A549 (cell line): ENCODE measurements around the gene BANP. TPM values are rescaled to one million over a fixed set of nuclear protein-coding genes. Genes with fewer than 3 reads are reported as not detected.

Source experiments
- ATAC-seq, 2 experiments: fragments of 200-7000 bp in 1 of 2; fragments of >200 bp in 1 of 2; cut with Nextera tagmentation in 1 of 2; cut with Tn5 transposase in 1 of 2; 3 replicates each; pipeline versions ENCODE4 v1.8.0 to v1.9.1; 2018 to 2020; ENCODE audit warnings: mild to moderate bottlenecking in 1 of 2, moderate library complexity in 1 of 2
- CTCF ChIA-PET: fragments of 300-600 bp; sonication (Branson Sonifier 250); formaldehyde crosslinking; extraction: SDS; loops from one replicate; lab custom pipeline; 2021; ENCODE audit warnings: antibody characterized with exemption, inconsistent platforms; lab: Yijun Ruan, JAX
- POLR2A ChIA-PET: fragments of 350-600 bp; formaldehyde crosslinking; extraction: SDS; loops from one replicate; lab custom pipeline; 2021; ENCODE audit warnings: antibody characterized with exemption, inconsistent platforms; lab: Yijun Ruan, JAX
- DNase-seq, 2 experiments: peaks; one replicate each; pipeline versions ENCODE4 v3.0.0 to v3.0.0-alpha.2; 2011 to 2016; ENCODE audit warnings: low read depth in 1 of 2, low spot score in 1 of 2
- FAIRE-seq: peaks from 2 replicates; lab custom pipeline; 2011; peaks lifted over from hg19 to GRCh38; lab: Jason Lieb, UNC
- H3K27ac ChIP-seq, 2 experiments: fragments of >200 bp; sonication (Bioruptor Twin); formaldehyde crosslinking; 3 replicates each; pipeline ENCODE4 v1.5.1; 2016 to 2017
- H3K4me1 ChIP-seq: fragments of >200 bp; sonication (Bioruptor Twin); formaldehyde crosslinking; 3 replicates; pipeline ENCODE4 v1.6.1; 2016
- H3K4me2 ChIP-seq: fragments of >200 bp; sonication (Bioruptor Twin); formaldehyde crosslinking; 3 replicates; pipeline ENCODE4 v1.6.1; 2016
- H3K4me3 ChIP-seq: fragments of >200 bp; sonication (Bioruptor Twin); formaldehyde crosslinking; 3 replicates; pipeline ENCODE4 v1.5.1; 2016
- H3K9me3 ChIP-seq: fragments of >200 bp; sonication (Bioruptor Twin); formaldehyde crosslinking; 3 replicates; pipeline ENCODE4 v1.6.1; 2016
- ATOH8 ChIP-seq: fragments of 250-450 bp; sonication (Bioruptor Pico); IDR thresholded peaks from 2 replicates; pipeline ENCODE4 v1.5.0; 2020; ENCODE audit warnings: low read depth, mild to moderate bottlenecking, moderate library complexity
- CEBPB ChIP-seq, 2 experiments: fragments of >200 bp in 1 of 2; sonication (Bioruptor Twin) in 1 of 2; formaldehyde crosslinking in 1 of 2; IDR thresholded peaks; 2 replicates each; pipeline ENCODE4 v1.6.1; 2012 to 2016
- CHD4 ChIP-seq: fragments of 200-600 bp; sonication (generic); IDR thresholded peaks from 2 replicates; pipeline ENCODE4 v1.6.1; 2016; ENCODE audit warnings: antibody characterized with exemption, mild to moderate bottlenecking, borderline replicate concordance
- EP300 ChIP-seq, 2 experiments: fragments of >200 bp; sonication (Bioruptor Twin); formaldehyde crosslinking; IDR thresholded peaks; 2 replicates in 1 of 2; 3 replicates in 1 of 2; pipeline ENCODE4 v1.6.1; 2016 to 2017
- GATA3 ChIP-seq: IDR thresholded peaks from 2 replicates; pipeline ENCODE4 v1.6.1; 2012; ENCODE audit warnings: borderline replicate concordance
- HMGXB4 ChIP-seq: fragments of 250-450 bp; sonication (Bioruptor Pico); IDR thresholded peaks from 2 replicates; pipeline ENCODE4 v1.5.0; 2021; ENCODE audit warnings: mild to moderate bottlenecking, moderate library complexity, borderline replicate concordance
- HOXB5 ChIP-seq: fragments of 250-450 bp; sonication (Bioruptor Pico); IDR thresholded peaks from 2 replicates; pipeline ENCODE4 v1.5.0; 2020; ENCODE audit warnings: mild to moderate bottlenecking, moderate library complexity
- JUN ChIP-seq, 2 experiments: fragments of >200 bp; sonication (Bioruptor Twin); formaldehyde crosslinking; IDR thresholded peaks; 2 replicates in 1 of 2; 3 replicates in 1 of 2; pipeline ENCODE4 v1.6.1; 2016 to 2017
- KDM1A ChIP-seq: fragments of 200-600 bp; sonication (generic); IDR thresholded peaks from 2 replicates; pipeline ENCODE4 v1.6.1; 2016; ENCODE audit warnings: low read depth, mild to moderate bottlenecking
- POLR2AphosphoS2 ChIP-seq: conservative IDR thresholded peaks from 2 replicates; pipeline ENCODE4 v1.6.1; 2012; ENCODE audit warnings: low read length, improper control_type of control experiment, inconsistent platforms
- RARB ChIP-seq: fragments of 250-450 bp; sonication (Bioruptor Pico); IDR thresholded peaks from 2 replicates; pipeline ENCODE4 v1.8.0; 2021; ENCODE audit warnings: mild to moderate bottlenecking, moderate library complexity
- RCOR1 ChIP-seq: fragments of 150-350 bp; IDR thresholded peaks from 2 replicates; pipeline ENCODE4 v1.6.1; 2014; ENCODE audit warnings: antibody characterized with exemption, low read length, low read depth
- REST ChIP-seq: fragments of 200-600 bp; sonication (generic); IDR thresholded peaks from 2 replicates; pipeline ENCODE4 v1.6.1; 2016; ENCODE audit warnings: antibody characterized with exemption, mild to moderate bottlenecking, moderate library complexity
- TP53 ChIP-seq: fragments of 250-450 bp; sonication (Bioruptor Pico); IDR thresholded peaks from 2 replicates; pipeline ENCODE4 v1.5.0; 2021; ENCODE audit warnings: mild to moderate bottlenecking, moderate library complexity
- WGBS: methylation state at CpG from one replicate; pipeline ENCODE4 v1.1.6; 2017; ENCODE audit errors: missing lambda C conversion rate; 5-methylcytosine and 5-hydroxymethylcytosine counted together
- polyA plus RNA-seq, 4 experiments: library from polyadenylated mRNA; depleted of rRNA in 3 of 4; stranded (reverse); fragments of >200 nt; fragmentation: RNase III in 1 of 4; extraction: RNeasy Plus Mini Kit Qiagen cat#74134 plus additional on column Dnase treatment in 1 of 4; gene quantifications; 2 replicates in 3 of 4; 3 replicates in 1 of 4; pipeline ENCODE4 v1.2.3, GENCODE V29; 2011 to 2017
- TF ChIP-seq, protein P1 (sequence below): fragments of 150-350 bp; IDR thresholded peaks from 2 replicates; pipeline ENCODE4 v1.6.1; 2014; ENCODE audit warnings: low read depth, mild to moderate bottlenecking, low read length

The BANP gene
- polyA plus RNA-seq, 2 of the 4 experiments (the other 2 are of a cell fraction), result 17.1 to 17.2 TPM

DNA sequence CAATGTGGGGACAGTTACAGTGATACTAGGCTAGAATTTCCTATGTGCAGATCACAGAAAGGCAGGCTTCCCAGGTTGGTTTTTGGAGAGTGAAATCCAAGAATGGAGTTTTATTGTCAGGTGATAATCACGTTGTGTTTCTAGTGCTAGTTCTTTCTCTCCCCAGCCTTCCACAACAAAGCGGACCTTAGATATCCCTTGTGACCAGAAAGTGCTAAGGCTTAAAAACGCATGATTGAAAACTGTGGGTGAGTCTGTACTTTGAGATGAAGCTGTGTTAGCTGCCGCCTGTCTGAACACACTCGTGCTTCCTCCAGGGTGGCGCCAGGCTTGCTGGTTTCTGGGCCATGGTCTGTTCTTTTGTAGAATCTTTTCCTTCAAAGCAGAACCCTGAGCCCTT lies 52.1 kb downstream of the BANP start:
- POLR2A ChIA-PET, result no interaction called here
- no peaks in the 10 kb centered on the region for H3K9me3 ChIP-seq
- H3K4me2 ChIP-seq, result no peak overlapping the region
- CTCF ChIA-PET, result no interaction called here
- TF ChIP-seq POLR2AphosphoS2 (no peak), REST (no peak), KDM1A (no peak), GATA3 (no peak), RCOR1 (no peak), CEBPB (IDR thresholded peaks at IDR 0.05) (no peak), RARB (no peak), HMGXB4 (no peak), TP53 (CRISPR knock-in tag) (no peak), EP300 (IDR thresholded peaks at IDR 0.05) (no peak), ATOH8 (no peak), JUN (IDR thresholded peaks at IDR 0.05) (no peak), HOXB5 (CRISPR knock-in tag) (no peak)
- TF ChIP-seq, protein P1, sequence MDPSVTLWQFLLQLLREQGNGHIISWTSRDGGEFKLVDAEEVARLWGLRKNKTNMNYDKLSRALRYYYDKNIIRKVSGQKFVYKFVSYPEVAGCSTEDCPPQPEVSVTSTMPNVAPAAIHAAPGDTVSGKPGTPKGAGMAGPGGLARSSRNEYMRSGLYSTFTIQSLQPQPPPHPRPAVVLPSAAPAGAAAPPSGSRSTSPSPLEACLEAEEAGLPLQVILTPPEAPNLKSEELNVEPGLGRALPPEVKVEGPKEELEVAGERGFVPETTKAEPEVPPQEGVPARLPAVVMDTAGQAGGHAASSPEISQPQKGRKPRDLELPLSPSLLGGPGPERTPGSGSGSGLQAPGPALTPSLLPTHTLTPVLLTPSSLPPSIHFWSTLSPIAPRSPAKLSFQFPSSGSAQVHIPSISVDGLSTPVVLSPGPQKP, result no peak
- FAIRE-seq (no peak), DNase-seq (no peak), ATAC-seq (no peak)
- H3K4me3 ChIP-seq, result no peak overlapping the region
- 90% methylated on average over 6 of the region's 6 CpGs for WGBS
- no peak overlapping the region for H3K27ac ChIP-seq
- no peaks in the 10 kb centered on the region for H3K4me1 ChIP-seq

DNA sequence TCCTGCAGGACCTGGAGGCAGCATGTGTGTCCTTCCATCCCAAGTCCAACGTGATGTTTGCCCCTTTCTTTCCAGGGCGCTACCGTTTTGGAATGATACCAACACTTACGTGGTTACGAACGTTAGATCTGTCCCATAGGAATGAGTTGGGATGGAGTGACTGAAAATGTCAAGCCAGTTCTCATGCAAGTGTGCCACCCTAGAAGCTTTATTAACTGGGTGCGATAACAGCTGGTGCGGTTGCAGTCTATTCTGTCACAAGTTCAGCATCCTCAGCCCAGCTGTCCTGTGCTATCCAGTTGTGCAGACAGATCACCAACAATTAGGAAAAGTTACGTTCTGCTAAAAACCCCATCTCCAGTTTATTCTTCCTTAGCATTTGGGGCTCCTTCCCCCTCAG lies 52.5 kb downstream of the BANP start:
- FAIRE-seq (no peak), DNase-seq (no peak), ATAC-seq (no peak)
- ChIA-PET POLR2A (no interaction called here), CTCF (interaction anchor here (0.9 kb wide), 1 partner anchor 13 kb away, joined by 4 read pairs; no protein-coding TSS in a partner anchor)
- no peak overlapping the region for H3K27ac ChIP-seq
- H3K4me2 ChIP-seq, result no peak overlapping the region
- H3K4me1 ChIP-seq, result no peaks in the 10 kb centered on the region
- no peaks in the 10 kb centered on the region for H3K9me3 ChIP-seq
- no peak for TF ChIP-seq HMGXB4
- TF ChIP-seq CEBPB (IDR thresholded peaks at IDR 0.05), result no peak
- TF ChIP-seq CHD4, result no peak
- H3K4me3 ChIP-seq, result no peak overlapping the region
- WGBS, result 93% methylated on average over 9 of the region's 9 CpGs
